NCI-H524 (cell line): ENCODE results near the gene LCE6A.

Experiments
- DNase-seq, 2 experiments: peaks; one replicate each; lab custom pipeline; 2025; lab: John Stamatoyannopoulos, UW

Gene LCE6A

GRCh38 chr1:152842556-152842955 lies at the start of gene LCE6A:
Gene LCE6A, plus strand, starts transcription at chr1:152842856. Its CDS starts 665 bp downstream, at chr1:152843521.
- DNase-seq: no peak

GRCh38 chr1:152795686-152796085 lies 47.0 kb upstream of the LCE6A start:
- no peak for DNase-seq

- no peak for DNase-seq
Observed at GRCh38 chr1:152796421-152796820, 46.2 kb upstream of the LCE6A start, which contains the start of gene LCE1D. Gene LCE1D, plus strand, starts transcription at chr1:152796721. Its CDS starts 1,074 bp downstream, at chr1:152797795.

GRCh38 chr1:152801333-152801732 lies 41.3 kb upstream of the LCE6A start:
- DNase-seq: no peak

GRCh38 chr1:152806576-152806975 lies 36.1 kb upstream of the LCE6A start, which contains the start of gene LCE1C:
Gene LCE1C, minus strand, starts transcription at chr1:152806651. Its CDS starts 1,173 bp downstream, at chr1:152805478.
- no peak for DNase-seq

GRCh38 chr1:152811050-152811449 lies 31.6 kb upstream of the LCE6A start:
- no peak for DNase-seq

- DNase-seq: no peak
Observed at GRCh38 chr1:152811671-152812070, 31.0 kb upstream of the LCE6A start, which contains the start of gene LCE1B. Gene LCE1B, plus strand, starts transcription at chr1:152811971. Its CDS starts 476 bp downstream, at chr1:152812447.

GRCh38 chr1:152817309-152817708 lies 25.3 kb upstream of the LCE6A start:
- no peak for DNase-seq

GRCh38 chr1:152823294-152823693 lies 19.4 kb upstream of the LCE6A start:
- DNase-seq: no peak

- DNase-seq: no peak
Observed at GRCh38 chr1:152824964-152825363, 17.7 kb upstream of the LCE6A start.

GRCh38 chr1:152827173-152827572 lies 15.5 kb upstream of the LCE6A start, which contains the start of gene LCE1A:
Gene LCE1A, plus strand, starts transcription at chr1:152827473. Its CDS starts 0 bp downstream, at chr1:152827473.
- no peak for DNase-seq

- DNase-seq: no peak
Observed at GRCh38 chr1:152836870-152837269, 5.8 kb upstream of the LCE6A start.

- no peak for DNase-seq
Observed at GRCh38 chr1:152855661-152856060, 13.0 kb downstream of the LCE6A start.

GRCh38 chr1:152858062-152858461 lies 15.4 kb downstream of the LCE6A start:
- DNase-seq: no peak

- no peak for DNase-seq
Observed at GRCh38 chr1:152859696-152860095, 17.0 kb downstream of the LCE6A start, which contains the start of gene LCE7A. Gene LCE7A, plus strand, starts transcription at chr1:152859996. Its CDS starts 702 bp downstream, at chr1:152860698.

- no peak for DNase-seq
Observed at GRCh38 chr1:152860129-152860528, 17.5 kb downstream of the LCE6A start.

GRCh38 chr1:152861374-152861773 lies 18.7 kb downstream of the LCE6A start:
- no peak for DNase-seq

GRCh38 chr1:152864443-152864842 lies 21.8 kb downstream of the LCE6A start:
- no peak for DNase-seq

- no peak for DNase-seq
Observed at GRCh38 chr1:152866321-152866720, 23.7 kb downstream of the LCE6A start.

GRCh38 chr1:152869808-152870419 lies 27.3 kb downstream of the LCE6A start:
- DNase-seq: peak; percentile 35 to 61

GRCh38 chr1:152870831-152871730 lies 28.4 kb downstream of the LCE6A start:
- peak in 1 of 2 experiments; percentile 3 for DNase-seq

- DNase-seq: no peak
Observed at GRCh38 chr1:152871731-152872126, 29.1 kb downstream of the LCE6A start.

- DNase-seq: no peak
Observed at GRCh38 chr1:152873495-152873894, 30.8 kb downstream of the LCE6A start.
